GM20000 (cell line): Measurements from ENCODE around the gene CFAP299.

Experiments used
- DNase-seq: peaks from one replicate; pipeline ENCODE4 v3.0.0; 2012; ENCODE audit warnings: low spot score
- CTCF ChIP-seq: IDR thresholded peaks from 2 replicates; pipeline ENCODE4 v1.5.1; 2012; ENCODE audit warnings: mild to moderate bottlenecking, control low read depth; ENCODE audit errors: extremely low read depth, missing control alignments

CFAP299 gene

GRCh38 chr4:80360084-80360483 lies 24.6 kb downstream of the CFAP299 start:
- no peak for DNase-seq
- no peak for TF ChIP-seq CTCF

- DNase-seq: no peak
- TF ChIP-seq CTCF: no peak
Measured at GRCh38 chr4:80360900-80361299, 25.4 kb downstream of the CFAP299 start.

GRCh38 chr4:80361329-80361900 lies 25.9 kb downstream of the CFAP299 start:
- peak; percentile 10 for TF ChIP-seq CTCF
- DNase-seq: no peak

- DNase-seq: no peak
- peak; percentile 69 for TF ChIP-seq CTCF
Measured at GRCh38 chr4:80362578-80363181, 27.1 kb downstream of the CFAP299 start.

GRCh38 chr4:80365928-80366327 lies 30.4 kb downstream of the CFAP299 start:
- peak; percentile 39 for TF ChIP-seq CTCF

GRCh38 chr4:80367737-80368136 lies 32.2 kb downstream of the CFAP299 start:
- TF ChIP-seq CTCF: no peak
- DNase-seq: no peak

More at GRCh38 chr4:80365928-80366327, 30.4 kb downstream of the CFAP299 start:
- DNase-seq: peak; percentile 33

- DNase-seq: no peak
- no peak for TF ChIP-seq CTCF
Measured at GRCh38 chr4:80370635-80371034, 35.1 kb downstream of the CFAP299 start.
